IPS-11a (cell line): ENCODE data around the gene DDR1.
"Not testable (repeated sequence)": the region's sequence is repeated elsewhere in the genome, so short reads cannot be mapped to it uniquely, and the experiment has no call there.

Experiments
- H3K4me3 ChIP-seq: one replicate; pipeline ENCODE4 v1.5.1; 2013; ENCODE audit warnings: low read depth, low read length, control low read depth

Gene DDR1

GRCh38 chr6:30893001-30893591 lies 8.8 kb downstream of the DDR1 start:
- H3K4me3 ChIP-seq: no peak overlapping the region

GRCh38 chr6:30893666-30894065 lies 9.3 kb downstream of the DDR1 start:
- H3K4me3 ChIP-seq: no peak overlapping the region

GRCh38 chr6:30894381-30894780 lies 10.1 kb downstream of the DDR1 start:
- no peak overlapping the region for H3K4me3 ChIP-seq

GRCh38 chr6:30894935-30895334 lies 10.6 kb downstream of the DDR1 start:
- H3K4me3 ChIP-seq: no peak overlapping the region

GRCh38 chr6:30895343-30895742 lies 11.0 kb downstream of the DDR1 start:
- no peak overlapping the region for H3K4me3 ChIP-seq

GRCh38 chr6:30896541-30896940 lies 12.2 kb downstream of the DDR1 start:
- H3K4me3 ChIP-seq: no peak overlapping the region

GRCh38 chr6:30897882-30898281 lies 13.6 kb downstream of the DDR1 start:
- no peak overlapping the region for H3K4me3 ChIP-seq

- no peak overlapping the region for H3K4me3 ChIP-seq
Observed at GRCh38 chr6:30898750-30899360, 14.5 kb downstream of the DDR1 start.

GRCh38 chr6:30900863-30901417 lies 16.6 kb downstream of the DDR1 start:
- no peak overlapping the region for H3K4me3 ChIP-seq

GRCh38 chr6:30901436-30901835 lies 17.1 kb downstream of the DDR1 start:
- H3K4me3 ChIP-seq: no peak overlapping the region

GRCh38 chr6:30902196-30902595 lies 17.9 kb downstream of the DDR1 start:
- H3K4me3 ChIP-seq: not testable (repeated sequence)

- H3K4me3 ChIP-seq: no peak overlapping the region
Observed at GRCh38 chr6:30902709-30903108, 18.4 kb downstream of the DDR1 start.

GRCh38 chr6:30903236-30903635 lies 18.9 kb downstream of the DDR1 start:
- no peak overlapping the region for H3K4me3 ChIP-seq

- H3K4me3 ChIP-seq: peak overlapping the region; percentile 91
Observed at GRCh38 chr6:30907290-30907757, 23.0 kb downstream of the DDR1 start.

GRCh38 chr6:30907758-30908591 lies 23.7 kb downstream of the DDR1 start, which contains the start of gene GTF2H4:
Gene GTF2H4 (plus strand): TSS chr6:30908207.
- peak within 1 kb of the TSS; percentile 91 for H3K4me3 ChIP-seq

- peak overlapping the region; percentile 91 for H3K4me3 ChIP-seq
Observed at GRCh38 chr6:30908700-30909099, 24.4 kb downstream of the DDR1 start.

GRCh38 chr6:30910473-30910872 lies 26.2 kb downstream of the DDR1 start:
- H3K4me3 ChIP-seq: not testable (repeated sequence)

GRCh38 chr6:30912746-30913520 lies 28.6 kb downstream of the DDR1 start:
- no peak overlapping the region for H3K4me3 ChIP-seq

- H3K4me3 ChIP-seq: peak overlapping the region; percentile 44
Observed at GRCh38 chr6:30913721-30914075, 29.4 kb downstream of the DDR1 start.

GRCh38 chr6:30914076-30914853 lies 29.9 kb downstream of the DDR1 start, which contains the start of gene VARS2:
Gene VARS2 (plus strand): TSS chr6:30914238. CDS start chr6:30914837, 599 bp downstream.
- peak within 1 kb of the TSS; percentile 44 for H3K4me3 ChIP-seq
